ELF-1 (cell line): ENCODE data around the gene PLD2.

Source experiments
- DNase-seq: peaks from one replicate; pipeline ENCODE4 v3.0.0-alpha.2; 2016; ENCODE audit warnings: low read depth, low spot score

Gene PLD2

DNA sequence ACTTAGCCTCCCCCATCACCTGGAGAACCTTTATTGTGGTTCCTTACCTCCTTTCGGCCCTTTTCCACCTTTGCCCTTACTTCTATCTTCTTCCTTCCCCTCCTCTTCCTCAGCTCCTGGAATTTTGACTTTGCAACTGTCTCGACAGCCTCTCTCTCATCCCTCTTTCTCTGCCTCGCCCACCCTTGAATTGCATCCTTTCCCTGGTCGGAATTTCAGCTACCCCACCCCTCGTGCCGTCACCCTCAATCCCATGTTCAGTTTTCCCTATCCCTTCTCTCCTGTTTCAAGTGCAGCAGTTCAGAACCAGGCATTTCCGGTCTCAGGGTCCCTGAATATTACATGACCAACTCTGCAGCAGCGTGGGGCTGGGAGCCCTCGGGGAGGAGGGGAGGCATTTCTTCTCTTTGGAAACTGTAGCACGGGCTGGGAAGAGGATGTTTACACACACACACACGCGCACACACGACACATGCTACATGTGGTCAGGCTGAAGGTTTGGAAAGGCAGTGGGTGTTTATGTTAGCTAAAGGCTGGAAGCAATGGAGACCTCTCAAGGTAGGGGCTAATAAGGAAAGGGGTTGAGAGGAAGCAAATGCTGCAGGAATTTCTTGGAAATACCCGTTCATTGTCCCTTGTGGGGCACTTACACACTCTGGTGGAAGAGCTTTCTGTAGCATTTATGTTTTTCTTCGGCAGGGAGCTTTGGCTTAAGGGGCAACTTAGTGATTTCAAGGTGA, 27.2 kb downstream of the PLD2 start:
- peak; percentile 45 for DNase-seq

- no peak for DNase-seq
Observed at GRCh38 chr17:4834681-4835020, 27.7 kb downstream of the PLD2 start.

- no peak for DNase-seq
Observed at GRCh38 chr17:4836221-4836620, 29.3 kb downstream of the PLD2 start.

- peak; percentile 25 for DNase-seq
Observed at GRCh38 chr17:4837471-4838308, 30.7 kb downstream of the PLD2 start.

GRCh38 chr17:4838309-4838785, 31.4 kb downstream of the PLD2 start:
- no peak for DNase-seq

DNA sequence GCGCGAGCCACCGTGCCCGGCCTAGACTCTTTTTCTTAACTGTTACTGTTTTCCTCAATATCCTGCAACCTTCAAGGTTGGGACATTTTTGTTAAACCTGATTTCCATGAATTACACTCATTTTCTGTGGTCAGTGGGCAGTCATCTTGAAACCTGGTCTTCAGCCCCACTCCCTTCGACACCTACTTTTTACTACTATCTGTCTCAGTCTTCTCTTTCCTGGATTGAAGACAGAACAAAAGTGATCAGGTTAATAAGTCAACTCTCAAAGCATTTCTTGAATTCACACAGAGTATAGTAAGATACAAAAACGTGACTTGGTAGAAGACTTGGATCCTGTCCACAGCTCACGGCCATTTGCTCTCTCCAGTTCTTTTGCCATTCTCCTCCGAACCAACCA, 32.3 kb downstream of the PLD2 start:
- no peak for DNase-seq

- DNase-seq, result no peak
Observed at GRCh38 chr17:4839965-4840892, 33.3 kb downstream of the PLD2 start.

- DNase-seq, result no peak
Observed at GRCh38 chr17:4840893-4841242, 33.9 kb downstream of the PLD2 start.

DNA sequence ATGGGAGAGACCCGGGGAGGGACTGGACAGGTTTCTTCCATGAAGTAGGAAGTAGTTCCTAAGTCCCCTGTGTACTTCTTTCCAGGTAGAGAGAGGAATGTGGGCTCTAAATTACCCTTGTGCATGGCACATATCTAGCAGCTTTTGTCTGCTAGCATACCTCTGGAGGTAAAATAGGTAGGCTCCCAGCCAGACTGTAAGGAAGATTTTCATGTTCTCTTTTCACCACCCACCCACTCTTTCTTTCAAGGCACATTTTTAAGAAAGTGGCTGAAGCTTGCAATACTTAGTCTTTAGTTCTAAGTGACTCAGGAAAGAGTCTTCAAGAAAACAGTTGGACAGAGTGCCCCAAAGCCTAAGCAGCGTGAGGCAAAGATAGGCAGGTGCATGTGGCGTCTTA, 35.4 kb downstream of the PLD2 start:
- DNase-seq, result no peak

DNA sequence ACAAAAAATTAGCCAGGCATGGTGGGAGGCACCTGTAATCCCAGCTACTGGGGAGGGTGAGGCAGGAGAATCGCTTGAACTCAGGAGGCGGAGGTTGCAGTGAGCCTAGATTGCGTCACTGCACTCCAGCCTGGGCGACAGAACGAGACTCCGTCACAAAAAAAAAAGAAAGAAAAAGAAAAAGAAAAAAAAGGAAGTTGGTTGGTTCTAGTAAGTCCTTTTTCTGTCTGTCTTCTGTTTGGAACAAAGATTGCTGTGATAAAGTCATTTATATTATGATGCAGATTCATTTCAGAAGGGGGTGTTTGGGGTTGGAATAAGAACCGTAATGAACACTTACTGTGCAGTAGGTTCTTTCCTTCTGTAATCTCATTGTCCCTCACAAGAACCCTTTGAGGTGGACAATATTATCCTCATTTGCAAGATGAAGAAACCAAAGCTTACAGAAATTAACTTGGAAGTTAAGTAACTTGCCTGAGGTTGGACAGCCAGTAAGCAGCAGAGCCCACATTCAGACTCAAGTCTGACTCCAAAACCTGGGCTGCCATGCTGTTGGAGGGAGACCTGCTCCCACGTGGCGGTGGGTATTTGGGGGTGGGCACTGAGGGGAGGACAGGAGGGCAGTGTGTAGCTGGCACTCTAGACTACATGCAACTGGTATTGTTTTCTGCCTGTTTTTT, 36.5 kb downstream of the PLD2 start:
- DNase-seq, result no peak

GRCh38 chr17:4845118-4845517, 38.2 kb downstream of the PLD2 start:
- DNase-seq, result no peak

DNA sequence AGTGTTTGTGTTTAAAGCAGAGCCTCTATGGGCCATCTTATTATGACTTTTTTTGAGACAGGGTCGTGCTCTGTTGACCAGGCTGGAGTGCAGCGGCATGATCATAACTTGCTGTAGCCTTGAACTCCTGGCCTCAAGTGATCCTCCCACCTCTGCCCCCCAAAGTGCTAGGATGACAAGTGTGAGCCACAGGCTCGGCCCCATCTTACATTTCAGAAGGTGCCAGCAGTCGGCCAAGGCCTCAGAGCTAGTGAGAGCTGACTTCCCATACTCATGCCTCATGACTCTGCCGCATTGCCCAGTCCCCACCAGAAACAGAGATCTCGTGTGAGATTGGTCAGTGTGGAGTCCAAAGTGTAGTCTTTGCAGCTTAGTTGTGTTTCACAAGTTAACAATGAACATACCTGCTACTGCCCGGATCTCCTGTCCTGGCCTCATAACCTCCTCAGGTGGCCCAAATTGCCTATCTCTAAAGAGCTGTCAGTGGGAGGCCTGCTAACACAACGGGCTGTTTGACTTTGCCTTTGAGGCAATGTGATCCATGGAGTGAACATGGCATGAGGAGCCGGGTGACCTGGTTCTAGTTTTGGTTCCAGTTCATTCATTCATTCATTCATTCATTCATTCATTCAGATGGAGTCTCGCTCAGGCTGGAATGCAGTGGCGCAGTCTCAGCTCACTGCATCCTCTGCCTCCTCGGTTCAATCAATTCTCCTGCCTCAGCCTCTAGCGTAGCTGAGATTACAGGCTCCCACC, 39.9 kb downstream of the PLD2 start:
- DNase-seq, result no peak

GRCh38 chr17:4849011-4849536, 42.1 kb downstream of the PLD2 start:
- peak; percentile 90 for DNase-seq

- no peak for DNase-seq
Observed at GRCh38 chr17:4850246-4850645, 43.3 kb downstream of the PLD2 start.

- DNase-seq, result no peak
Observed at GRCh38 chr17:4851084-4851483, 44.1 kb downstream of the PLD2 start.

DNA sequence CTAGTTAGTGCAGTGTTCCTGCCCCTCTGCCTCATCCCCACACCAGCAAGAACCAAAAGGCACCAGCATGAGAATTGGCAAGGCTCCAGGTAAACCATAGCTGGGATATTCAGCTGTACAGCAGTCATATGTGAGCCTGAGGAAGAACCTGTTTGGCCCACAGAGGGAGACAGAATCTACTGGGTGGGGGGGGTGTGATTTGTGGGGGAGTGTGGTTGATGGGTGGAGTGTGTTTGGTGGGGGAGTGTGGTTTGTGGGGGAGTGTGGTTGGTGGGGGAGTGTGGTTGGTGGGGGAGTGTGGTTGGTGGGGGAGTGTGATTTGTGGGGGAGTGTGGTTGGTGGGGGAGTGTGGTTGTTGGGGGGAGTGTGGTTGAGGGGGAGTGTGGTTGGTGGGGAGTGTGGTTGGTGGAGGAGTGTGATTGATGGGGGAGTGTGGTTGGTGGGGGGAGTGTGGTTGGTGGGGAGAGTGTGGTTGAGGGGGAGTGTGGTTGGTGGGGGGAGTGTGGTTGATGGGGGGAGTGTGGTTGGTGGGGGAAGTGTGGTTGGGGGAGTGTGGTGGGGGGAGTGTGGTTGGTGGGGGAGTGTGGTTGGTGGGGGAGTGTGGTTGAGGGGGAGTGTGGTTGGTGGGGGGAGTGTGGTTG, 45.7 kb downstream of the PLD2 start:
- DNase-seq, result no peak

- no peak for DNase-seq
Observed at GRCh38 chr17:4853208-4853671, 46.3 kb downstream of the PLD2 start.

- DNase-seq, result peak; percentile 80
Observed at GRCh38 chr17:4854111-4854681, 47.2 kb downstream of the PLD2 start.

DNA sequence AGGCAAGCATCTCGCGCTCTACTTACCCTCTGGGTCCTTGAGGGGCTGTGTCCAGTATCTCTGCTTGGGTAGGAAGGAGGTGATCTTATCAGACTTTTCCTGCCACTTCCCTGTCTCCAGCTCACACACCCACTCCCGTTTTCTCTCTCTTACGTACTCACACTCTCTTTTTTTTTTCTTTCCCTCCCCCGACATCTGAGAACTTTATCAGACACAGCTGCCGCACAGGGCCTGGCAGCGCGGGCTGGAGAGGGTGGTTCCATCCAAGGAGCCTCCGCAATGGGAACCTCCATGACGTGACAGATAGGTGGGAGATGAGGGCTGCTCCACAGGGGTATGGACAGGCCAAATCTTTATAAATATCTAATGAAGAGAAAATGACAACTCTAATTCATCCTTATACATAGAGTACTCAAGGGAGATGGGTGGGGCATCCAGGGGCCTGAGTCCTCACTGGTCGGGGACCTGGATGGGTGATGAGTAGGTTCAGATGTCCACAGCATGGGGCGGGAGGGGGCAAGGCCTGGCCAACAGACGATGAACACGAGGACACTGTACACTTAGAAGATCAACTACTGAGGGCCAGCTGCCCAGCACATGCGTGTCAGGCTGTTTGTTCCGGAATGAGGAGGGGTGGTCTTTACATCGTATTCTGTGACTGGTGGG, 49.5 kb downstream of the PLD2 start:
- DNase-seq, result no peak
